ENCODE measurements around the gene ITGAE. TPM values are rescaled to one million over a fixed set of nuclear protein-coding genes. Genes with fewer than 3 reads are reported as not detected.

The ITGAE gene
- total and polyA plus RNA-seq, 12 donors = 4.9 to 85.4 (median 33.7) TPM

- peak in 1 of 7 donors; percentile 26 for DNase-seq
- H3K36me3 ChIP-seq (replicated peaks in 1 of 2) = no peaks in the 10 kb centered on the region
- H3K27me3 ChIP-seq = no peaks in the 10 kb centered on the region
- peaks cover 23 to 33% of the 10 kb centered on the region in 2 donors for H3K4me1 ChIP-seq (replicated peaks in 1 of 2)
- no peak overlapping the region for H3K27ac ChIP-seq
- no peaks in the 10 kb centered on the region for H3K9me3 ChIP-seq (replicated peaks in 1 of 3)
- WGBS, 4 donors = 20 to 30% (median 22%) methylated on average over 13 to 27 of the region's 27 CpGs
- intact Hi-C loops (cut with DNase I) = no loop called here
- H3K4me3 ChIP-seq = peak overlapping the region in 2 of 4 donors; percentile 52 to 89
- TF ChIP-seq, protein P1, sequence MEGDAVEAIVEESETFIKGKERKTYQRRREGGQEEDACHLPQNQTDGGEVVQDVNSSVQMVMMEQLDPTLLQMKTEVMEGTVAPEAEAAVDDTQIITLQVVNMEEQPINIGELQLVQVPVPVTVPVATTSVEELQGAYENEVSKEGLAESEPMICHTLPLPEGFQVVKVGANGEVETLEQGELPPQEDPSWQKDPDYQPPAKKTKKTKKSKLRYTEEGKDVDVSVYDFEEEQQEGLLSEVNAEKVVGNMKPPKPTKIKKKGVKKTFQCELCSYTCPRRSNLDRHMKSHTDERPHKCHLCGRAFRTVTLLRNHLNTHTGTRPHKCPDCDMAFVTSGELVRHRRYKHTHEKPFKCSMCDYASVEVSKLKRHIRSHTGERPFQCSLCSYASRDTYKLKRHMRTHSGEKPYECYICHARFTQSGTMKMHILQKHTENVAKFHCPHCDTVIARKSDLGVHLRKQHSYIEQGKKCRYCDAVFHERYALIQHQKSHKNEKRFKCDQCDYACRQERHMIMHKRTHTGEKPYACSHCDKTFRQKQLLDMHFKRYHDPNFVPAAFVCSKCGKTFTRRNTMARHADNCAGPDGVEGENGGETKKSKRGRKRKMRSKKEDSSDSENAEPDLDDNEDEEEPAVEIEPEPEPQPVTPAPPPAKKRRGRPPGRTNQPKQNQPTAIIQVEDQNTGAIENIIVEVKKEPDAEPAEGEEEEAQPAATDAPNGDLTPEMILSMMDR (IDR thresholded peaks at IDR 0.05) = no peak
- no peak for TF ChIP-seq POLR2A (IDR thresholded peaks at IDR 0.05)
Observed at GRCh38 chr17:3724378-3725077, 76.5 kb downstream of the ITGAE start.

DNA sequence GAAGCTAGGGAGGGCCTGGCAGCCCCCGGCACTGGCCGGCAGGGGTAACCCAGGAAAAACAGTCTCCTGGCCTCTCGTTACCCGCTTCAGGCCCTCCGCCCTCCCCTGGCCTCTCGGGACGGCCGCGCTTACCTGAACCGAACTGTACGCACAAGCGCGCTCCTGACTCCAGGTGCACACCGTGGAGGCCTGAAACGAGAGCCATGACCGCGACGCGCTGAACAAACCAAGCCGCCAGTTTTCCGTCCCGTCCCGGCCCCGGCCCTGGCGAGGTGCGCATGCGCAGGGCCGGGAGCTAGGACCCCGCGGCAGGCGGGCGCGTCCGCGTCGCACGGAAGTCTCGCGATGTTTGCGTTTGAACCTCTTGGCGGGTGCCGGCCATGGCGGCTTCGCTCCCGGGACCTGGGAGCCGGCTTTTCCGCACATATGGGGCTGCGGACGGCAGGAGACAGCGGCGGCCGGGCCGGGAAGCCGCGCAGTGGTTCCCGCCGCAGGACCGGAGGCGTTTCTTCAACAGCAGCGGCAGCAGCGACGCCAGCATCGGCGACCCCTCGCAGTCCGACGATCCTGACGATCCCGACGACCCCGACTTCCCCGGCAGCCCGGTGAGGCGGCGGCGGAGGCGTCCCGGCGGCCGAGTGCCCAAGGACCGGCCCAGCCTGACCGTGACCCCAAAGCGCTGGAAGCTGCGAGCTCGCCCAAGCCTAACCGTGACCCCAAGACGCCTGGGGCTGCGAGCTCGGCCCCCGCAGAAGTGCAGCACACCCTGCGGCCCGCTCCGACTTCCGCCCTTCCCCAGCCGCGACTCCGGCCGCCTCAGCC, 77.2 kb downstream of the ITGAE start, which contains the start of gene HASPIN:
Gene HASPIN, plus strand, starts transcription at position 348 of the 822 bp plus-strand sequence. Its CDS starts 33 bp downstream, at position 381.
- Histone ChIP-seq H3K4me3 (peak within 1 kb of the TSS; percentile 37 to 89 (median 60)), H3K36me3 (replicated peaks in 1 of 2) (no peaks in the 10 kb centered on the region), H3K4me1 (replicated peaks in 1 of 2) (peaks cover 27 to 40% of the 10 kb centered on the region in 2 donors), H3K27ac (peak within 1 kb of the TSS; percentile 74 to 95 (median 82)), H3K9me3 (replicated peaks in 1 of 3) (no peaks in the 10 kb centered on the region), H3K27me3 (no peaks in the 10 kb centered on the region)
- peak; percentile 87 to 95 (median 91) for DNase-seq
- intact Hi-C loops (cut with DNase I) = no loop called here
- TF ChIP-seq, protein P1 (IDR thresholded peaks at IDR 0.05) = peak in 5 of 6 experiments; percentile 29 to 62 (median 49)
- TF ChIP-seq POLR2A (IDR thresholded peaks at IDR 0.05) = peak in 1 of 2 donors; percentile 69
- WGBS, 4 donors = 0 to 3% (median 0%) methylated on average over 5 to 98 of the region's 98 CpGs

DNA sequence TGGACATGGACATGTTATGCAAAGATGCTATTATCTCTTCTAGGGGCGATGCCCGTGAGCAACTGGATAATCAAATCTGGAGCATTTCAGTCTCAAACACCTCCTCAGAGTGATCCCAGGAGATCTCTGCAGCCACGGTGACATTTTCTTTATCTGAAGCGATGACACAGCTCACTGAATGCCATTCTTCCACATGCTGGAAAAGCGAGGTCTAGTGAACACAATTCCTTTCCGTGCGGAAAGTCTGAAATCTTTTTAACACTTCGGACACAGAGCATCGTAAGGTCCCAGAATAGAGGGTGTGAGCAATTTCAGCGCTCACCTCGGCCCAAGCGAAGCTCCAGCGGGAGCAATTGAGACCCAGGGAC, 77.8 kb downstream of the ITGAE start:
- no peaks in the 10 kb centered on the region for H3K9me3 ChIP-seq (replicated peaks in 1 of 3)
- 2 to 3% (median 2%) methylated on average over 9 to 13 of the region's 13 CpGs for WGBS, 4 donors
- DNase-seq = no peak
- peak overlapping the region; percentile 74 to 95 (median 82) for H3K27ac ChIP-seq
- H3K36me3 ChIP-seq (replicated peaks in 1 of 2) = peaks cover 0 to 5% of the 10 kb centered on the region in 2 donors
- no peak for TF ChIP-seq POLR2A (IDR thresholded peaks at IDR 0.05)
- TF ChIP-seq, protein P1 (IDR thresholded peaks at IDR 0.05) = no peak
- peak overlapping the region; percentile 37 to 89 (median 60) for H3K4me3 ChIP-seq
- intact Hi-C loops (cut with DNase I) = no loop called here
- peaks cover 27 to 46% of the 10 kb centered on the region in 2 donors for H3K4me1 ChIP-seq (replicated peaks in 1 of 2)
- no peaks in the 10 kb centered on the region for H3K27me3 ChIP-seq

GRCh38 chr17:3722716-3723115, 78.3 kb downstream of the ITGAE start:
- H3K4me1 ChIP-seq (replicated peaks in 1 of 2) = peaks cover 27 to 46% of the 10 kb centered on the region in 2 donors
- peak in 1 of 2 donors; percentile 7 for TF ChIP-seq POLR2A (IDR thresholded peaks at IDR 0.05)
- TF ChIP-seq, protein P1 (IDR thresholded peaks at IDR 0.05) = no peak
- no peak for DNase-seq
- H3K27ac ChIP-seq = peak overlapping the region in 4 of 5 donors; percentile 75 to 95 (median 84)
- no peaks in the 10 kb centered on the region for H3K9me3 ChIP-seq (replicated peaks in 1 of 3)
- intact Hi-C loops (cut with DNase I) = no loop called here
- no peaks in the 10 kb centered on the region for H3K27me3 ChIP-seq
- peak overlapping the region in 3 of 4 donors; percentile 52 to 89 (median 67) for H3K4me3 ChIP-seq
- 21 to 29% (median 23%) methylated on average over 6 of the region's 6 CpGs for WGBS, 4 donors
- H3K36me3 ChIP-seq (replicated peaks in 1 of 2) = peaks cover 0 to 9% of the 10 kb centered on the region in 2 donors
